T-helper 2 cell treated with Interferon-gamma antibody and Interleukin-4, amounts not matched to agents 100 ng/mL and 5 ng/mL, for 36 hours (primary cell): Measurements from ENCODE around the gene CXCR6. TPM values are rescaled to one million over a fixed set of nuclear protein-coding genes. Genes with fewer than 3 reads are reported as not detected.

Experiments
- intact Hi-C: fragments of 100-400 bp; cut with micrococcal nuclease; formaldehyde crosslinking; loops from one replicate; pipeline ENCODE4 v1.15.1; 2023
- total RNA-seq: library from RNA; stranded (reverse); gene quantifications from 2 replicates; pipeline ENCODE4 v1.2.3, GENCODE V29; 2022

The CXCR6 gene
- 9.3 and 10.3 TPM in 2 replicates for total RNA-seq

- intact Hi-C loops, result loop anchor here (5.0 to 10.0 kb wide), 2 partner anchors 49 to 261 kb away; partner anchors contain the start of gene CCR1
Measured at GRCh38 chr3:45943207-45943846, at the start of gene CXCR6. TSS of gene CXCR6 (plus strand) at chr3:45943464. CDS start at chr3:45946482, 3,018 bp downstream.

DNA sequence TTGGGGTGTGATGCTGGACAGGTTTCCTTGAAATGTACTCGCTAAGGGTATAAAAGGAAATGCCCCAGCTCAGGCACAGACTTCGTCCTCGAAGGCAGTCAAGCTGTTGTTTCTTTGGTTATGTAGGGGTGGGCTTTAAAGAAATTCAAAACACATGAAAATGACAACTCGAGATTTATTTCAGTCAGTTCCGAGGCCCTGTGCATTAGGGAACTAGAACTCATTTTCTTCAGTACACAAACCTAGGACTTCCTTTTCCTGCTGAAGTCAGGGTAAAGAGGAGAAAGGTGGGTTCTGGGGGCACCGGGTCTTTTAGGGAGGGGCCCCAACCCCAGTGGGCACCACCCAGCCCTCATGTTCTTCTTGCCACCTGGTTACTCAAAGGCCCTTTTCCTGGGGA is 49.2 kb upstream of the CXCR6 start:
- intact Hi-C loops, result no loop called here

- intact Hi-C loops, result no loop called here
Measured at GRCh38 chr3:45895686-45896468, 47.4 kb upstream of the CXCR6 start.

DNA sequence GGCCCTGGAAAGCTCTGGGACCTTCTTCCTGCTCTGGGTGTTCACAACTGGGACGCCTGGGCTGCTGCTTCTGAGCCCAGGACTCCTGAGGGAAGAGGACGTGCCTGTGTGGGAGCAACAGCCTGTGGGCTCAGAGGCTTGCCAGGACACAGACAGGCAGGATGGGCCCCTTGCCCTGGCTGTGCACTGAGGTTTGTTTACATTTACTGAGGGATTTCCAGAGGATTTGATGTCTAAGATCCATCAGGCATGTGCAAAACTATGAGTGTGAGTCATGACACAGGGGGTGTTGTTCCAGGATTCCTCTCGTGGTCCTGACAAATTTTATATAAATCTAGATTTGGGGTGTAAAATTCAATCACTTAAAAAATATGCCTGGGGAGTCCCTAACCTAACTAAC is 46.3 kb upstream of the CXCR6 start:
- intact Hi-C loops, result no loop called here

- intact Hi-C loops, result loop anchor here (5.0 kb wide), 1 partner anchor 33 kb away; no protein-coding TSS in a partner anchor
Measured at GRCh38 chr3:45904931-45905330, 38.3 kb upstream of the CXCR6 start.

- intact Hi-C loops, result loop anchor here (5.0 kb wide), 1 partner anchor 33 kb away; no protein-coding TSS in a partner anchor
Measured at GRCh38 chr3:45905755-45906154, 37.5 kb upstream of the CXCR6 start.

GRCh38 chr3:45906681-45907407 is 36.4 kb upstream of the CXCR6 start:
- intact Hi-C loops, result loop anchor here (5.0 kb wide), 1 partner anchor 35 kb away; no protein-coding TSS in a partner anchor

- intact Hi-C loops, result loop anchor here (5.0 kb wide), 1 partner anchor 36 kb away; no protein-coding TSS in a partner anchor
Measured at GRCh38 chr3:45907769-45908705, 35.2 kb upstream of the CXCR6 start.

DNA sequence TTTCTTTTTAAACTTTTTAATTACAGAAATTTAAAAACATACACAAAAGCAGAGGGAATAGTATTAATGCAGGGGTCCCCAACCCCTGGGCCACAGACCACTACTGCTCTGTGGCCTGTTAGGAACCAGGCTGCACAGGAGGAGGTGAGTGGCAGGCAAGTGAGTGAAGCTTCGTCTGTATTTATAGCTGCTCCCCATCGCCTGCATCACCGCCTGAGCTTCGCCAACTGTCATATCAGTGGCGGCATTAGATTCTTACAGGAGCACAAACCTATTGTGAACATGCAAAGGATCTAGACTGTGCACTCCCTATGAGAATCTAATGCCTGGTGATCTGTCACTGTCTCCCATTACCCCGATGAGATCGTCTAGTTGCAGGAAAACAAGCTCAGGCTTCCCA is 34.5 kb upstream of the CXCR6 start:
- intact Hi-C loops, result loop anchor here (5.0 kb wide), 1 partner anchor 36 kb away; no protein-coding TSS in a partner anchor

DNA sequence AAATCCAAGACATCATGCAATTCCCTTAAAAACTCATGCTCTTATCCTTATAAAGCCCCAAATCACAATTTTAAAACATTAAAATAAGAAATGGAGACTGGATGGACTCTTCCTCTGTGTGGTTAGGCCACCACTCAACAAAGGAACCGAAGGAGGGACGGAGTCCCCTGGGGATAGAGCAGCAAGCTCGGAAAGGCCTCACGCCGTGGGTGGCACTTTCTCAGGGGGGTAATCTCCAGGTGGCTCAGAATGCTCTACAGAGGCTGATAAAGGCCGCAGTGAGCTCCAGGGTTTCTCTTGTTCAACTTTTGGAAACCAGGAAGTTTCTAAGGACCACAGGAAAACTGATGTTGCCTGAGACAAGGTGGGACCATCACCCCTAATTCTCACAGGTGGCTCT is 33.7 kb upstream of the CXCR6 start:
- intact Hi-C loops, result loop anchor here (5.0 kb wide), 1 partner anchor 37 kb away; no protein-coding TSS in a partner anchor

- intact Hi-C loops, result no loop called here
Measured at GRCh38 chr3:45910892-45911291, 32.4 kb upstream of the CXCR6 start.

DNA sequence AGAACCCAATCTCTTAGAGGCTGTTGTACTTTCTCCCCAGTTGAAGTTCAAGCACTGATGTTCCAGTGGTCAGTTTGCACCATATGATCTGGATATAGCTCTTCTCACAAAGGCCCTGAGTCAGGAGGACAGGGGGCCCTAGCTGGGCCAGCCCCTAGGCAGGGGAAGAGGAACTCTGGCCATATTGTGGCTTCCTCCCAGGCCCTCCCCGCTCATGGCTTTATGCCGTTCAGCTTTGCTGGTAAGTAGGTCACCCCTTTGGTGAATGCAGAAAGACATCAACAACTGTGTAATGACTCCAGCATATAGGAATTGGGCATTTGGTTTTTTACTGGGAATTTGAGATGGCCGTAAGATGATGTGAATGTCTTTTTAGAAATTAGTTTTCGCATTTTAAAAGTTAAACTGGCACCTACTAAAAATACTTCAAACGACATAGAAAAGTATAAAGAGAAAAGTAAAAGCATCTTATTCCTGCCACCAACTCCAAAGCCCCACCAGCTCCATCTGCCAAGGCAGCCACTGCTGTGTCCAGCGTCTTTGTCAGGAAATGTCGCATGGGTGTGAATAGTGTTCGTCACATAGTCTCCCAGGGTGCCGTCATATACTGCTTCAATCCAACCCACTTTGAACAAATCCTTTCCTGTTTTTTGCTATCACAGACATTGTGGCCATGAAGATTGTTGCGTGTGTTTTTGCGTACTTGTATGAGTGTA is 31.6 kb upstream of the CXCR6 start:
- intact Hi-C loops, result no loop called here

DNA sequence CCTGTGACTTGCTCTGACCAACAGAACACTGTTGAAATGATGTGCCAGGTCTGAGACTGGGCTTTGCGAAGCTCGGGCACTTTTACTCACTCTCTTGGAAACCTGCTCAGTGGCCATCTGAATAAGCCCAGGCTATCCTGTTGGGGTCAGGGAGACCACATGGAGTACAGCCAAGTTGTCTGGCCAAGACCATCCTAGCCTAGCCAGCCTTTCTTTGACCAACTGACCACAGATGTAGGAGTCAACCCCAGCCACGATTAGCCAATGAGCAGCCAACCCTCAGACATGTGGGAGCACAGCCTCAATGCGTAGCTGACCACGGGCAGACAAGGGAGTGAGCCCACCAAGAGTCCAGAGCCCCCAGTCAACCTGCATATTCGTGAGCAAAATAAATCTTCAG is 30.8 kb upstream of the CXCR6 start:
- intact Hi-C loops, result no loop called here

- intact Hi-C loops, result loop anchor here (5.0 kb wide), 1 partner anchor 72 kb away; the partner anchor contains the start of gene LZTFL1
Measured at GRCh38 chr3:45914362-45915058, 28.8 kb upstream of the CXCR6 start.

DNA sequence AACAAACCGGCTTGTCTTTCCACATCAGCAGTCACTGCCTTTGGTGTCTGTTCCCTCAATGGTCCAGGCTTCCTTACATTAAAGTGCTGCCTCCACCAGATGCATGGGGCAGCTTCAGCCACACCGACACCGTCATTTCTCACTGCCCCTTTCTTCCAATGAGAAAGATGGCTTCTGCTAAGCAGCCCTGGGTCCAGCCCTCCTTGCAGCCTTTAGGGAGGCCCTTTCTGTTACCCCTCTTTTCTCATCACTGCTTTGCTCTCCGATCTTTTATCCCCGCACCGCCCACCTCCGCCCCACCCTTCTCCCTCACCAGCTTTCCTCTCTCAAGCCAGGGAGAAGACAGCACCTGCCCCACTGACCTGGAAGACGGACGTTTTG is 28.2 kb upstream of the CXCR6 start:
- intact Hi-C loops, result loop anchor here (5.0 kb wide), 1 partner anchor 73 kb away; the partner anchor contains the start of gene LZTFL1

- intact Hi-C loops, result loop anchor here (5.0 kb wide), 1 partner anchor 73 kb away; the partner anchor contains the start of gene LZTFL1
Measured at GRCh38 chr3:45915518-45916231, 27.6 kb upstream of the CXCR6 start.

DNA sequence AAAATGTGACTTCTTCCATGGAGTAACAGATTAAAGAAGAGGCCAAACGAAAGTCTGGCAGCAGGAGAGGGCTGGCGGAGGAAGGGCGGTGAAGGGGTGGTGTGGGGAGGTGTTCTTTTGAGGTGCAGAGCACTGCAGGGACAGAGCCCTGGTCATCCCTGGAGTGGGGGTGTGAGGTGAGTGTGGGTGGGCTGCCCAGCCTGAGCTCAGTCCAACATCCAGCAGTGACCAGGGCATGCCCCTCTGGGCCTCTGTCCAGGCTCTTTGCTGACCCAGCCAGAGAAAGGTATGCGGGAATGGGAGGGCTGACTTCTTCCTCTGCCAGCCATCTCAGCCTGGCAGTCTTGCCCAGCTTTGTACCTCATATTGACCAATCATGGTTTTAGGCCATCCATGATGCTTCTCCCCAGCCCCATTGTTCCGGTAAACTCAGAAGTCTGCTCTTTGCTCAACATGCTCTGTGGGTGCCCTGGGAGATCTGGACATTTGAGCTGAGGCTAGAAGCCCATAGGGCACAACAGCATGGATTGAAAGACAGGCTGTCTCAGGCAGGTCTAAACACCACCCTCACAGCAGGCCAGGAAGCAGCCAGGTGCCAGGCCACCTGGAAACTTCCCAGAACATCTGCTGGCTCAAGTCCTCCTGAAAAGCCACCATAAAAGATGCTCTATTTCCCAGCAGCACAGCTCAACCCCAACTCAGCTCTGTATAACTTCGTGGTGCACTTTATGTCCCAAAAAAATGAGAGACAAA is 25.9 kb upstream of the CXCR6 start:
- intact Hi-C loops, result loop anchor here (5.0 kb wide), 1 partner anchor 75 kb away; the partner anchor contains the start of gene LZTFL1
